Measurements from ENCODE around the gene IRX2.

Gene IRX2

GRCh38 chr5:2741956-2742355 is 9.5 kb downstream of the IRX2 start:
- no peak for DNase-seq (ENCODE audit: low spot score)

GRCh38 chr5:2740876-2741555 is 10.5 kb downstream of the IRX2 start:
- no peak for DNase-seq (ENCODE audit: low spot score)

DNA sequence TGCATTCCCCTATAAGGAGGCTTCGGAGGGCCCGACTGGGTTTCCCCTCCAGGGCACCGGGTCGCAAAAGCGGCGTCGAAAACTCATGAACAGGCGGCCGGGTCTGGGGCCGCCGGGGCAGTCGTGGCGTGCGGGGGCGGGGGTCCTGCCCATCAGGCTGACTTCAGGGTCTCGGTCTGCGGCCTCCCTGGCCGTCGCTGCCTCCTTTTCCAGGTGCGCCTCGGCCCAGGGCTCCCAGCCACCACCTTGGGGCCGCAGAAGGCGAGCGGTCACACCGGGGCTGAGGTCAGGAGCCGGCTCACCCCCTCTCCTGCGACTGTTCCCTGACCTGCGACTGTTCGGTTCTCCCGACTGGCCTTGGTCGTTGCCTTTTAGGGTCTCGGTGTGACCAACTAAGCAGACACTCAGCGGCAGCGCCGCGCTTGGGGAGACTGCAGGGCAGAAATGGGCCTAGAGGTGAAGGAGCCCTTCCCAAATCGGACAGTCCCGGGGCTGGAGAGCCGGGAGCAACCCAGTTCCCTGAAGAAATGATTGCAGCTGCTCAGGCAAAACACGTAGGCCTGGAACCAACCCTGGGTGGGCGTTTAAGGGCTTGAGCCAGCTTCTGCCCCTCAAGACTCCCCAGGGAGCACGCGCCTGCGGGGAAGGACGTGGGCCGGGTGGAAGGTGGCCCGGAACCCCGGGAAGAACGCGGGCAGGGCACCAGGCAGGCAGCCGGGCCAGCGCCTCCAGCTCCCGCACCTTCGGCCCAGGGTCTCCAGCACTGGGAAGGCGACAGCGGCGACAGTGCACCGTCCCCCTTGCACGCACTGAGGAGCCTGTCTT is 11.2 kb downstream of the IRX2 start:
- DNase-seq (ENCODE audit: low spot score): no peak

- DNase-seq (ENCODE audit: low spot score): no peak
These were observed 12.0 kb downstream of the IRX2 start for GRCh38 chr5:2739360-2740050.

DNA sequence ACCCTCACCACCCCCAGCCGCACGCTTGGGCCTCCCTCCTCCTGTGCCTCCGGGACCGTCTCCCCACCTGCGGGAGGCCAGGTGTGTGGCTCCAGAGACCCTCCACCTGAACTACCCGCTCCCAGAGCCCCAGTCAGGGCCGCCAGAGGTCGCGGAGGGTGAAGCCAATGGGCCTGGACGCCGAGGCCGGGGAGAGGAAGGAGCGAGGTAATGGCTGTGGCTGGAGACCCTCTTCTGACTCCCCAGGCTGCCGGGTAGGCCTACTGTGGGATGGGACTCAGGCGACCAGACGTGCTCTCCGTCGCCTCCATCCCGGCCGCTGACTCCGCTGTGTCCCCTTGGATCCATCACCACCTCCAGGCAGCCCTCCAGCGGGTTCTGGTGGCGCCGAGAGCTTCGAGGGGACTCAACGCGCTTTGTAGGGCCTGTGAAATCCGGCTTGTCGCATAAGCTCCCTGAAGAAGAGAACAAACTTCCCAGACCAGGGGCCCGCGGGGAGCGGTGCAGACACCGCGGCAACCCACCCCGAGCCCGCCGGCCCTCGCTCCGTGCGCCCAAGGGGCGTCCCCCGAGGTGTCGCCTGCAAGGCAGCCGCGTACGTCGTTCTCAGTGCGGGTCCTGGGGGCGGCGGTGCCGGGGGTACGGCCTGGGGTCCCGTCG is 12.6 kb downstream of the IRX2 start:
- DNase-seq (ENCODE audit: low spot score): no peak

DNA sequence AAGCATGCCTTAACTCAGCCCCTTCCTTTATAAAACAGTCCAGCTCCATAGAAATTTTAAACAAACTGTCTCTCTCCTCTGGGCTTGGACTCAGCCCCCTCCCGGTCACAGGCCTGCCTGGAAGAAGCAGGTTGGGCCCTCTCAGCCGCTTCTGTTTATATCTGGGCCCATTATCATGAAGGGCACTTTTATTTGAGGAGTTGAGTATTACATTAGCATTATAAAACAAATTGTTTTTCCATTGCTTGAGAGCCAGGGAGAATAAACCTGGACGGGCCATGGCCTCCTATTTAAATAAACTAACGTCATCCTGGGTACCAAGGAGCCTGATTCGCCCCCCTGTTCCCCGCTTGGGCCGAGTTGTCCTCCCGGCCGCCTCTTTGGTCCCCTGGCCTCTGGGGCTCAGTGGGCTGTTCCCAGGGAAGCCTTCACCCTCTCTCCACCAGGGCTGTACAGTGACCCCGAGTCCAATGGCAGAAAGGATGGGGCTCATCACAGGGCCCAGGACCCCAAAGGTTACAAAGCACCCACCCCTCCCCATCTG is 13.2 kb downstream of the IRX2 start:
- no peak for DNase-seq (ENCODE audit: low spot score)

DNA sequence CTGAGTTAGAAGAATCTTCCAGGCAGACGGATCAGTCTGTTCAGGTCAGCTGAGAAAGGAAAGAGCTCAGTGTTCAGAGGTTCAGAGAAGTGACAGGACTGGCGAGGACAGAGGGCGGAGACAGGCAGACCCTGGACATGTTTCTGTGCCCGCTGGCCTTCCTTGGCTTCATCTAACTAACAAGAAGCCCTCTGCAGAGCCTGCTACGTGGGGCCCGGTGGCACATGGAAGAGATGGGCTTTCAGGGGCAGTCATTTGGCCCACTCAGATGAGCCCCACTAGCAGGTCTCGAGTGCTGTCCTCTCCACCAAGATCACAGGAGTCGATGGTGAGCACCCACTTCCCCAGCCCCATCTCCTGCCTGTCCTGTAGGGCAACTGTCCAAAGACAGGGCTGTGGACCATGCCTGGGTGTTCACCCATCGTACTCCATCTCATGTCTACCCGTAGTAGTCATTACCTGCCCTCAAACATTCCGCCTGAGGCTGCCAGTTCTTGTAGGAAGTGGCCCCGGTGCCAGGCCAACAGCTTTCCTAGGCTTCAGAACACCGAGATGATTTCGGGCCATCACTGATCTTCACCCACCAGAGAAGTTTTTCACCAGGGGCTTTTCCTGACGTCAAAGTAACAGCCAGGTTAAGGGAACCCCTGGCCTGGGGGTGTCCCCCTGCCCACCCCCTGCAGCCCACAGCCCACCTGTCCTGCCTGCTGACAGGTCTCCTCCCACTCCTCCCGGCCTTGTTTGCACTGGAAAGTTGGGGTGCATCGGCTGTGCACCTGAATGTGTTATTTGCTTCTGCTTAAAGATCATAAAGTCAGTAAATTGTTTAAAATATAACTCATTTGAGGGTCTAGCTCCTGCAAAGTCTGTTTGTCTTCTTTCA is 14.0 kb downstream of the IRX2 start:
- no peak for DNase-seq (ENCODE audit: low spot score)

GRCh38 chr5:2736872-2737271 is 14.6 kb downstream of the IRX2 start:
- DNase-seq (ENCODE audit: low spot score): no peak

DNA sequence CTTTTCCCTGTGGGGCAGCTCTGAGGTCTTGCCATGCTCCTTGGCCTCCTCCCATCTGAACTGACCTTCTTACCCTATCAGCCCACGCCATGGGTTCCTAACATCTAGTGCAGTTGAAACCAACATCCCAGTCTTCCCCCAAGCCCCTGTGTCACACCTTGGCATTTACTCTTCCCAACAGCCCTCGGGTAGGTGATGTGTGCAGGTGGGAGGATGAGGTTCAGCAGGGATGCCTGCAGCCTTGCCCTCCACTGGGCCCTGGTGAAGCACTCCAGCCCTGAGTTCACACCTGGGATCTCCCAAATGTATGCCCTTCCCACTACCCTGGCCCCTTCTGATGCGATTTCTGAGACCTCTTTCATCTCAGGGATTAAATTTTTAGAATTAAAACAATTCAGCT is 15.5 kb downstream of the IRX2 start:
- no peak for DNase-seq (ENCODE audit: low spot score)

DNA sequence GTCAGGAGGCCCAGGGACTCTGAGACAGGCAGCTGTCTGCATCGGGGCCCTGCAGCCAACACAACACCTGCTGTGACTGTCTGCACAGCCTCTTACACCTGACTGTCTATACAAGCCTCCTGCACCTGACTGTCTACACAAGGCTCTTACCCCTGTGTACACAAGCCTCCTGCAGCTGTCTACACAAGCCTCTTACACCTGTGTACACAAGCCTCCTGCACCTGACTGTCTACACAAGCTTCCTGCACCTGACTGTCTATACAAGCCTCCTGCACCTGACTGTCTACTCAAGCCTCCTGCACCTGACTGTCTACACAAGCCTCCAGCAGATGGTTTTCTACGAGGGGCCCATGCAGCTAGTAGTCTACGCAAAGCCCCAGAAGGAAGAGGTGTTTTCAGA is 18.6 kb downstream of the IRX2 start:
- DNase-seq (ENCODE audit: low spot score): no peak

- DNase-seq (ENCODE audit: low spot score): no peak
These were observed 19.5 kb downstream of the IRX2 start for GRCh38 chr5:2732004-2732403.

DNA sequence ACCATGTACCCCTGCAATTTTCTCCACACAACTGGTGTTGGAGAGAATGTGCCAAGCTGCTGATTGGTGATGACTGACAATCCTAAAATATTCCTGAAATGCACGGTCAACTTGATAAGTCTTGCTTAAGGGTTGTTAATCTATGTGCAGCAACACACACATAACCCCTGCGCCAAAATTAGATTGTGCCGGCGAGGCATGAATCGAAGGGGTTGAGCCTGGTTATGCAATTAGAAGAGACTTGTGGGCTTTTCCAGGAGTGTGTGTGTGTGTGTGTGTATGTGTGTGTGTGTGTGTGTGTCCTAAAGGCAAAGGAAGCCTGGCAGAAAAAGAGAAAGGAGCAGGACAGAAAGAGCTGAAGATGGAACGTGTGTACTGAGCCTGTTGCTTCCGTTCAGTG is 22.3 kb downstream of the IRX2 start:
- DNase-seq (ENCODE audit: low spot score): no peak

- no peak for DNase-seq (ENCODE audit: low spot score)
These were observed 23.9 kb downstream of the IRX2 start for GRCh38 chr5:2727550-2727949.

- DNase-seq (ENCODE audit: low spot score): no peak
These were observed 25.3 kb downstream of the IRX2 start for GRCh38 chr5:2725980-2726765.

GRCh38 chr5:2724831-2725230 is 26.6 kb downstream of the IRX2 start:
- no peak for DNase-seq (ENCODE audit: low spot score)

GRCh38 chr5:2724031-2724581 is 27.4 kb downstream of the IRX2 start:
- no peak for DNase-seq (ENCODE audit: low spot score)

DNA sequence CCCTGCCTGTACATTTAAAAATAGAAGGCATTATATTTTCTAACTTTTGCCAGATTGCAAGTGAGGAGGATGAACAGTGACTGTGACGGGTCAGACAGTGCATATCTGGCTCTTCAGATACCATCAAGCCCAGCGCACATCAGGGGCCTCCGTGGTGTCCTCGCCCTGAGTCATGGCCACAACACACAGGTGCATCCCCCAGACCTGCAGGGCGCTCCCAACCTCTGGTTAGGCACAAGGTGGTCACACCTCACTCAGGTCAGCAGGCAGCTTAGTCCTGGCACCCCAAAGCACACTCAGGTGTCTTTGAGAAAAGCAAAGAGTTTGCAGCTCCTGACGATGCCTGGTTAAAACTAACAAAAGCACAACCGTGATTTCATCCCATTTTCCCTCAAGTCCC is 28.6 kb downstream of the IRX2 start:
- DNase-seq (ENCODE audit: low spot score): no peak

DNA sequence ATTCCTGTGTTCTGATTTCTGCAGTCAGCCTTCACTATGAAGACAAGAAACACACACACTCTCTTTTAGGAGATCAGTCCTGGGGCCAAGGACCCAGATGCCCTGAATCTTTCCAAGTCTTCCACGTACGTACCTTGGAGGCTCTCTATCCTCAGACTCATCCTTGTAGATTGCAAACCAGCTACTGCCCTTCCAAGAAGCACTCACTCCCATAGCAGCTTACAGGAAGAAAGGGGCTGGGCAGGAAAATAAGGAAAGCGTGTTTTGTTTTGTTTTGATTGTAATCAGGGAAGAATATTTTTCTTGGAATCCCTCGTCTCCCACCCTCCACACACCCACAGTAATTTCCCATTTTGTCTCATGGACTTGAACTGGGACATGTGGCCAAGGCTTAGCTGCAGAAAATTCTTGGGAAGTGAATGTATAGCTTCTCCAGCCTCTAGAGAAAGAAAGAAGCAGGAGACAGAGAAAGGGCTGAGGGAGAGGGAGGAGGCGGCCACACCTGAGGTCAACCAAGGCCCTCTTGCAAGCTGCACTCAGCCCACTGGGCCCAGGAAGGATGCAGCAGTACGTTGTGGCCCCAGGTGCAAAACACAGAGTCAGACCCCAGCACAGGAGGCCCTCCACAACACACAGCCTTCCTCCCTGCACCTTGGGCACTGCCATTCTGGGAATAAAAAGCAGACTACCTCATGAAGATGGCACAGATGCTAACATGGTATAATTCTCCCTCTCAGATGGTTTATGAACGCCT is 29.9 kb downstream of the IRX2 start:
- DNase-seq (ENCODE audit: low spot score): no peak

GRCh38 chr5:2719332-2719731 is 32.1 kb downstream of the IRX2 start:
- no peak for DNase-seq (ENCODE audit: low spot score)
